HepG2 (cell line): ENCODE measurements around the gene TMEM266. TPM values are rescaled to one million over a fixed set of nuclear protein-coding genes. Genes with fewer than 3 reads are reported as not detected.

Source experiments
- ATAC-seq: fragments of 200-7000 bp; cut with Tn5 transposase; 3 replicates; pipeline ENCODE4 v1.9.1; 2020; ENCODE audit warnings: mild to moderate bottlenecking, moderate library complexity
- BruUV-seq: library from RNA; stranded (reverse); fragments of 400-500 nt; replicated peaks from 2 replicates; lab custom pipeline; 2021; lab: Mats Ljungman, UMichigan
- CTCF ChIA-PET: fragments of 300-600 bp; formaldehyde crosslinking; extraction: SDS; loops from one replicate; lab custom pipeline; 2021; ENCODE audit warnings: low total read pairs, inconsistent platforms, low intra/inter-chr PET ratio; lab: Yijun Ruan, JAX
- POLR2A ChIA-PET: fragments of 350-600 bp; sonication (Branson Sonifier 250); formaldehyde crosslinking; loops from one replicate; lab custom pipeline; 2020; ENCODE audit warnings: antibody characterized with exemption, inconsistent platforms; lab: Yijun Ruan, JAX
- DNase-seq: peaks from one replicate; pipeline ENCODE4 v3.0.0-alpha.2; 2015; ENCODE audit warnings: low spot score
- FAIRE-seq: peaks from 3 replicates; lab custom pipeline; 2011; peaks lifted over from hg19 to GRCh38; lab: Jason Lieb, UNC
- H2AFZ ChIP-seq: one replicate; pipeline ENCODE4 v1.6.1; 2011; ENCODE audit warnings: low read length, inconsistent platforms
- H3K27ac ChIP-seq: fragments of 300-600 bp; 3 replicates; pipeline ENCODE4 v1.8.0; 2011; ENCODE audit warnings: mixed run types, mild to moderate bottlenecking, mixed read lengths, low read length, inconsistent platforms; ENCODE audit not compliant: insufficient read depth; ENCODE audit errors: extremely low read length
- H3K27me3 ChIP-seq, 2 experiments: fragments of 200-600 bp in 1 of 2; 2 replicates in 1 of 2; 3 replicates in 1 of 2; pipeline versions ENCODE4 v1.6.0 to v1.8.0; 2011; ENCODE audit warnings: low read length in 2 of 2, mild to moderate bottlenecking in 2 of 2, moderate library complexity in 2 of 2, inconsistent platforms in 1 of 2; ENCODE audit not compliant: insufficient read depth in 2 of 2, control insufficient read depth in 1 of 2
- H3K36me3 ChIP-seq, 2 experiments: fragments of 200-600 bp in 1 of 2; replicated peaks in 1 of 2; 2 replicates in 1 of 2; 3 replicates in 1 of 2; pipeline versions ENCODE4 v1.5.1 to v1.8.0; 2011; ENCODE audit warnings: low read length in 2 of 2, inconsistent platforms in 1 of 2; ENCODE audit not compliant: insufficient read depth in 2 of 2, control insufficient read depth in 1 of 2
- H3K4me1 ChIP-seq: 2 replicates; pipeline ENCODE4 v1.5.1; 2012; ENCODE audit warnings: low read length, inconsistent platforms; ENCODE audit not compliant: insufficient read depth
- H3K4me2 ChIP-seq: 2 replicates; pipeline ENCODE4 v1.6.0; 2011; ENCODE audit warnings: low read depth, low read length, inconsistent platforms
- H3K4me3 ChIP-seq, 3 experiments: fragments of 200-600 bp in 1 of 3; sonication (generic), shearing (Covaris generic) in 1 of 3; replicated peaks in 1 of 3; 2 replicates each; pipeline ENCODE4 v1.5.1; 2011 to 2016; ENCODE audit warnings: low read length in 3 of 3, inconsistent platforms in 2 of 3, low read depth in 2 of 3, mild to moderate bottlenecking in 2 of 3, control low read depth in 1 of 3, mixed read lengths in 1 of 3; ENCODE audit not compliant: insufficient read depth in 1 of 3
- H3K79me2 ChIP-seq: one replicate; pipeline ENCODE4 v1.6.1; 2011; ENCODE audit warnings: low read length, inconsistent platforms; ENCODE audit not compliant: insufficient read depth
- H3K9ac ChIP-seq: 2 replicates; pipeline ENCODE4 v1.6.0; 2011; ENCODE audit warnings: mild to moderate bottlenecking, low read depth, low read length, inconsistent platforms; ENCODE audit not compliant: insufficient read depth
- H3K9me3 ChIP-seq: 2 replicates; pipeline ENCODE4 v1.5.1; 2012; ENCODE audit warnings: mild to moderate bottlenecking, low read length
- H4K20me1 ChIP-seq: 2 replicates; pipeline ENCODE4 v1.6.0; 2011; ENCODE audit warnings: inconsistent platforms, mild to moderate bottlenecking, low read length, moderate library complexity; ENCODE audit not compliant: insufficient read depth
- ARHGAP35 ChIP-seq: sonication (generic); formaldehyde crosslinking; IDR thresholded peaks from 2 replicates; pipeline ENCODE4 v1.9.0; 2022; ENCODE audit warnings: mild to moderate bottlenecking, inconsistent platforms, moderate library complexity, missing genetic modification reagents, borderline replicate concordance
- MAFK ChIP-seq, 2 experiments: IDR thresholded peaks in 1 of 2; conservative IDR thresholded peaks in 1 of 2; 2 replicates each; pipeline ENCODE4 v1.6.1; 2011; ENCODE audit warnings: improper control_type of control experiment in 2 of 2, low read length in 2 of 2
- MYC ChIP-seq: sonication (generic); formaldehyde crosslinking; IDR thresholded peaks from 2 replicates; pipeline ENCODE4 v1.9.0; 2021; ENCODE audit warnings: missing genetic modification reagents, borderline replicate concordance
- NR2C2 ChIP-seq: sonication (generic); formaldehyde crosslinking; IDR thresholded peaks from 2 replicates; pipeline ENCODE4 v1.4.0; 2020; ENCODE audit warnings: missing genetic modification reagents, mild to moderate bottlenecking, moderate library complexity, borderline replicate concordance
- SRF ChIP-seq: IDR thresholded peaks from 2 replicates; pipeline ENCODE4 v1.6.1; 2011; ENCODE audit warnings: mild to moderate bottlenecking, low read depth, low read length, moderate library complexity
- SRY ChIP-seq: sonication (generic); formaldehyde crosslinking; IDR thresholded peaks from 2 replicates; pipeline ENCODE4 v1.8.0; 2022; ENCODE audit warnings: mild to moderate bottlenecking, missing genetic modification reagents
- ZBTB7A ChIP-seq: sonication (generic); formaldehyde crosslinking; IDR thresholded peaks from 2 replicates; pipeline ENCODE4 v1.8.0; 2022; ENCODE audit warnings: mild to moderate bottlenecking, missing genetic modification reagents
- ZNF556 ChIP-seq: sonication (generic); formaldehyde crosslinking; IDR thresholded peaks from 2 replicates; pipeline ENCODE4 v1.4.0; 2020; ENCODE audit warnings: mild to moderate bottlenecking, missing genetic modification reagents, borderline replicate concordance
- ZNF614 ChIP-seq: IDR thresholded peaks from 2 replicates; pipeline ENCODE4 v1.6.1; 2018; ENCODE audit warnings: missing biosample characterization, missing genetic modification reagents, inconsistent platforms, borderline replicate concordance
- WGBS: methylation state at CpG from one replicate; pipeline ENCODE4 v1.1.6; 2017; ENCODE audit warnings: low lambda C conversion rate; 5-methylcytosine and 5-hydroxymethylcytosine counted together
- in situ Hi-C: cut with HindIII; loops from 2 replicates; pipeline ENCODE4 v1.10.0; 2017; ENCODE audit warnings: low pct_unique_long_range_greater_than_20kb; ENCODE audit not compliant: extremely low pct_ligation_motif_present
- intact Hi-C: fragments of 100-400 bp; cut with micrococcal nuclease; formaldehyde crosslinking; loops from one replicate; pipeline ENCODE4 v1.10.0; 2022; ENCODE audit not compliant: unreplicated experiment
- polyA plus RNA-seq, 8 experiments: library from polyadenylated mRNA; depleted of rRNA in 3 of 8; stranded (reverse) in 7 of 8; unstranded in 1 of 8; fragments of >200 nt; fragmentation: Illumina TruSeq in 4 of 8; extraction: Trizol in 4 of 8; gene quantifications; 2 replicates each; pipeline versions ENCODE4 v1.2.1 to v1.2.3, GENCODE V29; 2011 to 2016; ENCODE audit warnings: low read depth in 4 of 8, missing spikeins in 1 of 8, mixed read lengths in 1 of 8; ENCODE audit not compliant: insufficient read depth in 1 of 8
- total RNA-seq, 5 experiments: library from RNA; depleted of rRNA; stranded (reverse); fragments of >200 nt; fragmentation: Illumina TruSeq; extraction: Trizol; gene quantifications; 2 replicates each; pipeline ENCODE4 v1.2.3, GENCODE V29; 2016; ENCODE audit warnings: low read depth in 1 of 5
- TF ChIP-seq, protein P1 (sequence below): IDR thresholded peaks from 2 replicates; pipeline ENCODE4 v1.6.1; 2016; ENCODE audit warnings: low read depth, borderline replicate concordance

The TMEM266 gene
- total and polyA plus RNA-seq, 2 of the 13 experiments (the other 11 are each of a cell fraction or from before 2014, with no cell fraction given): 0.04 TPM; not detected in 1

DNA sequence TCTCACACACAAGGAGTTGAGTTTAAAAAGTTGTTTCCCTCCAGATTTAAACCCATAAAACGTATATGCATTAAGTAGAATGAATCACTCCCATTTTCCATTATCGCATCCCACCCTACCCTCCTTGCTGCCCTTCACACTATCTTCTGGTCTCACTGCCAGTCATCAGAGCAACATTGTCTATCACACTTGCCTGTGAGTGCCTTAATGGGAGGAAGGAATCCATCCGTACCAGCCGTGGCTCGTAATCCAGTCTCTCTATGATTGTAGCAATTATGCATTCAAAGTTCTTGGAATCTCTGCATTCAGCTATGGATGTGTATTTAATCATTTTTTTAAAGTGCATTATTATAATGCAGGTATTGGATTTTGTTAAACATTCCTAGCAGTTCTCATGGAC is 1.9 kb downstream of the TMEM266 start:
- no peak for ATAC-seq
- no peak overlapping the region for H3K4me2 ChIP-seq
- no peak for FAIRE-seq
- no peak overlapping the region for H3K9ac ChIP-seq
- peaks cover 0 to 34% of the 10 kb centered on the region in 2 experiments; a peak in 3 of 5 replicates for H3K27me3 ChIP-seq
- no peaks in the 10 kb centered on the region for H4K20me1 ChIP-seq
- no peak for TF ChIP-seq ZNF556 (CRISPR knock-in tag)
- no peak for TF ChIP-seq ZNF614
- no peak for TF ChIP-seq ARHGAP35 (CRISPR knock-in tag)
- TF ChIP-seq, protein P1, sequence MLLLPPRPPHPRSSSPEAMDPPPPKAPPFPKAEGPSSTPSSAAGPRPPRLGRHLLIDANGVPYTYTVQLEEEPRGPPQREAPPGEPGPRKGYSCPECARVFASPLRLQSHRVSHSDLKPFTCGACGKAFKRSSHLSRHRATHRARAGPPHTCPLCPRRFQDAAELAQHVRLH (CRISPR knock-in tag): no peak
- no peak for TF ChIP-seq SRY
- ChIA-PET POLR2A (no interaction called here), CTCF (no interaction called here)
- 67% methylated on average over 5 of the region's 5 CpGs for whole genome bisulfite sequencing
- no peak overlapping the region for H2AFZ ChIP-seq
- intact Hi-C loops (no loop called here), in situ Hi-C loops (no loop called here)
- H3K79me2 ChIP-seq: no peaks in the 10 kb centered on the region
- H3K4me1 ChIP-seq: peaks cover 13% of the 10 kb centered on the region
- no peaks in the 10 kb centered on the region for H3K36me3 ChIP-seq
- H3K27ac ChIP-seq: no peak overlapping the region
- no peaks in the 10 kb centered on the region for H3K9me3 ChIP-seq
- BruUV-seq: no TSS peak
- no peak overlapping the region for H3K4me3 ChIP-seq
- DNase-seq: no peak

DNA sequence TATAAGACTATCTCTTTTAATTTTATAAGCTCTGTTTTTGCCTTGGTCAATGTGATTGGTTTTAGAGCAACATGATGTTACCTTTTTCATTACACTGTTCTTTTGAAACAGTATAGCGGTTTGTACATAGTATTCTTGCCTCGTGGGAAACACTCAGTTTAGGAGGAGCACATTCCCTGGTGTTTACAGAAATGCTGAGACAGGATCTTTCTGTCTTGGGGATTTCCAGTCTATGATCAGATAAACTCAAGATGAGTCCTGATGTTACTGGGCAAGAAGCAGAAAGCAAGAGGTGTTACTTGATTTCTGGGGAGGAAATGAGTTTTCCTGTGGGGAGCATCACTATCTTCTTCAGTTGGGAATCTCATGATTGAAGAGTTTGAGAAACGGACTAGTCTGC is 2.5 kb downstream of the TMEM266 start:
- H3K36me3 ChIP-seq: no peaks in the 10 kb centered on the region
- H2AFZ ChIP-seq: no peak overlapping the region
- H3K27me3 ChIP-seq: peaks cover 0 to 34% of the 10 kb centered on the region in 2 experiments; a peak in 3 of 5 replicates
- no peak for ATAC-seq
- BruUV-seq: no TSS peak
- no peak for TF ChIP-seq SRF
- TF ChIP-seq MYC: no peak
- TF ChIP-seq ZBTB7A (CRISPR knock-in tag): no peak
- 0 out of 4 replicates have a peak, but pooled peaks of 1 of the 2 experiments have one; percentile 18 for TF ChIP-seq MAFK (conservative IDR thresholded peaks at IDR 0.05 in 1 of 2, IDR thresholded peaks at IDR 0.05 in 1 of 2; ENCODE audit: low read length in 2 of 2)
- no peak for TF ChIP-seq NR2C2 (CRISPR knock-in tag)
- no peaks in the 10 kb centered on the region for H4K20me1 ChIP-seq
- DNase-seq: no peak
- H3K79me2 ChIP-seq: no peaks in the 10 kb centered on the region
- CTCF ChIA-PET: no interaction called here
- WGBS: 1% methylated on average over 3 of the region's 3 CpGs
- in situ Hi-C loops (no loop called here), intact Hi-C loops (no loop called here)
- H3K9me3 ChIP-seq: no peaks in the 10 kb centered on the region
- no peak overlapping the region for H3K4me3 ChIP-seq
- POLR2A ChIA-PET: no interaction called here
- H3K4me1 ChIP-seq: peaks cover 13% of the 10 kb centered on the region
- no peak overlapping the region for H3K4me2 ChIP-seq
- H3K27ac ChIP-seq: no peak overlapping the region
- no peak overlapping the region for H3K9ac ChIP-seq
- no peak for FAIRE-seq
